ENCODE measurements around the gene TENT5A.

GRCh38 chr6:81783893-81784292 lies 31.4 kb upstream of the TENT5A start:
- TF ChIP-seq RAD21 (IDR thresholded peaks at IDR 0.05) (no peak), CTCF (IDR thresholded peaks at IDR 0.05; ENCODE audit: low read depth, low read length, missing input control) (no peak), EGR1 (IDR thresholded peaks at IDR 0.05; ENCODE audit: low read depth in 2 of 2) (no peak), RXRA (IDR thresholded peaks at IDR 0.05) (no peak), REST (IDR thresholded peaks at IDR 0.05) (no peak), YY1 (IDR thresholded peaks at IDR 0.05) (no peak)

Data from liver (tissue), 3 donors.